Mesodermal cell (in vitro differentiated cells): Measurements from ENCODE around the gene MACROD2.

Source experiments
- H3K27ac ChIP-seq: 2 replicates; pipeline ENCODE4 v1.7.0; 2013; ENCODE audit warnings: mild to moderate bottlenecking, low read depth, low read length, moderate library complexity; ENCODE audit not compliant: severe bottlenecking
- H3K36me3 ChIP-seq: 2 replicates; pipeline ENCODE4 v1.7.1; 2013; ENCODE audit warnings: mild to moderate bottlenecking, low read length, moderate library complexity; ENCODE audit not compliant: control insufficient read depth, insufficient read depth
- H3K4me1 ChIP-seq: one replicate; pipeline ENCODE4 v1.7.1; 2013; ENCODE audit warnings: mild to moderate bottlenecking, low read length; ENCODE audit not compliant: insufficient read depth, control insufficient read depth, poor library complexity, severe bottlenecking
- H3K4me3 ChIP-seq: 2 replicates; pipeline ENCODE4 v1.7.0; 2013; ENCODE audit warnings: low read length, control low read depth, mild to moderate bottlenecking; ENCODE audit not compliant: insufficient read depth, poor library complexity, severe bottlenecking; ENCODE audit errors: extremely low read depth
- H3K9me3 ChIP-seq: 2 replicates; pipeline ENCODE4 v1.7.1; 2013; ENCODE audit warnings: mild to moderate bottlenecking, low read length, moderate library complexity; ENCODE audit not compliant: control insufficient read depth
- WGBS, 2 experiments: methylation state at CpG; one replicate each; pipeline ENCODE4 v1.1.5; 2013; ENCODE audit warnings: missing lambda C conversion rate in 2 of 2; ENCODE audit not compliant: insufficient coverage in 2 of 2; 5-methylcytosine and 5-hydroxymethylcytosine counted together

MACROD2 gene

GRCh38 chr20:15628851-15629353, 1633.6 kb downstream of the MACROD2 start:
- Histone ChIP-seq H3K4me3 (no peak overlapping the region), H3K27ac (no peak overlapping the region), H3K36me3 (no peaks in the 10 kb centered on the region), H3K9me3 (peaks cover 4% of the 10 kb centered on the region), H3K4me1 (no peaks in the 10 kb centered on the region)
- 100% methylated on average over 3 of the region's 4 CpGs for WGBS, 2 experiments

- H3K9me3 ChIP-seq: peaks cover 7% of the 10 kb centered on the region
- H3K27ac ChIP-seq: no peak overlapping the region
- 88 to 93% methylated on average over 2 to 4 of the region's 4 CpGs for WGBS, 2 experiments
- no peak overlapping the region for H3K4me3 ChIP-seq
- H3K4me1 ChIP-seq: no peaks in the 10 kb centered on the region
- H3K36me3 ChIP-seq: no peaks in the 10 kb centered on the region
Observed at GRCh38 chr20:15630360-15630759, 1635.0 kb downstream of the MACROD2 start.

DNA sequence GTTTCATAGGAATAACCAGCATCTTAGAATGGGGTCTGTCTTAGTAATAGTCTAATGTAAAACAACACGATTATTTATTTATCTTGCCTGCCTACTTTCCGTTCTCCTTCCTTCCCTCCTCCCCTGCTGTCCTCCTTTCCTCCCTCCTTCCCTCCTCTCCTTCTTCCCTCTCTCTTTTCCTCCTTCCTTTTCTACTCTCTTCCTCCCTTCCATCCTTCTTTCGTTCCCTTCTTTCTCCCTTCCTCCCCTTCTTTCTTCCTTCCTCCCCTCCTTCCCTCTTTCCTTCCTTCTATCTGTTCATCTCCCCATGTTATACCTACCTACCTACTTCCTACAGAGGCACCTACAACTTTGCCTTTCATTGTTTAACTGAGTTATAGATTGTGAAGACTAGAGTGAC, 1637.4 kb downstream of the MACROD2 start:
- Histone ChIP-seq H3K36me3 (no peaks in the 10 kb centered on the region), H3K9me3 (peaks cover 3% of the 10 kb centered on the region), H3K27ac (no peak overlapping the region), H3K4me1 (no peaks in the 10 kb centered on the region), H3K4me3 (no peak overlapping the region)
- 90 to 100% methylated on average over 1 to 3 of the region's 3 CpGs for WGBS, 2 experiments

- 84% methylated on average over 2 of the region's 2 CpGs; no CpG with 5 or more reads in 1 of the 2 experiments for WGBS, 2 experiments
- Histone ChIP-seq H3K4me1 (peaks cover 8% of the 10 kb centered on the region), H3K36me3 (no peaks in the 10 kb centered on the region), H3K4me3 (no peak overlapping the region), H3K9me3 (peaks cover 3% of the 10 kb centered on the region), H3K27ac (no peak overlapping the region)
Observed at GRCh38 chr20:15634102-15634501, 1638.8 kb downstream of the MACROD2 start.

DNA sequence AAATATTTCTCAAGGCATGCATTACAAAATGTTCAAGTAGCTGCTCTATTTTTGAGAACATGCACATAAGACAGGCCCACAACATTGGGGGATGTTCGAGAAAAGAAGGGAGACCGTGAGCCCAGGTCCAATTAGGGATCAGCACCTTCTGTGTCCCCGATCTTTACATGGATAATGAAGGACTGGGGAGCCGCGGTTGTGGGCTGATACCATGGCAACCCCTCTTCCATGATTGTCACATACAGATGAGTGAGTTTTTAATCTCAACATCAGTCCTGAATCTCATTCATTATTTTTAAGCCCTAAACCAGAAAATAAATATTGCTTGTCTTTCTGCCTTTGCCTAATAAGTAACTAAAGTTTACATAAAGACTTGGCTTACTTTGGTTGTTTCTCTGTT, 1642.2 kb downstream of the MACROD2 start:
- H3K4me3 ChIP-seq: no peak overlapping the region

GRCh38 chr20:15637950-15638754, 1642.8 kb downstream of the MACROD2 start:
- no peak overlapping the region for H3K4me3 ChIP-seq
- H3K4me1 ChIP-seq: peaks cover 8% of the 10 kb centered on the region
- H3K36me3 ChIP-seq: no peaks in the 10 kb centered on the region
- 63 to 83% methylated on average over 2 to 3 of the region's 5 CpGs for WGBS, 2 experiments
- no peak overlapping the region for H3K27ac ChIP-seq
- H3K9me3 ChIP-seq: peaks cover 3% of the 10 kb centered on the region

More for the DNA sequence above, 1642.2 kb downstream of the MACROD2 start:
- H3K36me3 ChIP-seq: no peaks in the 10 kb centered on the region
- 93 to 100% methylated on average over 2 to 5 of the region's 5 CpGs for WGBS, 2 experiments
- H3K27ac ChIP-seq: no peak overlapping the region
- peaks cover 8% of the 10 kb centered on the region for H3K4me1 ChIP-seq
- peaks cover 3% of the 10 kb centered on the region for H3K9me3 ChIP-seq

- Histone ChIP-seq H3K4me3 (no peak overlapping the region), H3K4me1 (peaks cover 8% of the 10 kb centered on the region), H3K27ac (no peak overlapping the region), H3K9me3 (peaks cover 3% of the 10 kb centered on the region), H3K36me3 (no peaks in the 10 kb centered on the region)
- 83 to 90% methylated on average over 5 of the region's 5 CpGs for WGBS, 2 experiments
Observed at GRCh38 chr20:15638816-15639215, 1643.5 kb downstream of the MACROD2 start.

DNA sequence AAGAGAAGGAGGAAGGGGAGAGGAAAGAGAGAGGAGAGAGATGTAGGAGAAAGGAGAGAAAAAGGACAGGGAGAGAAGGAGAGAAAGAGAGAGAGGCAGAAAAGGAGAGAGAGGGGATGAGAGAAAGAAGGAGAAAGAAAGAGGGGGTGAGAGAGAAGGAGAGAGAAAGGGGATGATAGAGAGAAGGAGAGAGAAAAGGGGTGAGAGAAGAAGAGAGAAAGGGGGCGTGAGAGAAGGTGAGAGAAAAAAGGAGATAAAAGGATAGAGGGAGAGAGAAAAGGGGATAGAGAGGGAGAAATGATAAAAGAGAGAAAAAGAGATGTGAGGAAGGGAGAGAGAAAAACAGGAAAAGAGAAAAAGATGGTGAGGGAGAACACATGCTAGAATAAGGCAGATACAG, 1644.5 kb downstream of the MACROD2 start:
- Histone ChIP-seq H3K36me3 (no peaks in the 10 kb centered on the region), H3K4me3 (no peak overlapping the region), H3K27ac (no peak overlapping the region), H3K9me3 (no peaks in the 10 kb centered on the region), H3K4me1 (peaks cover 8% of the 10 kb centered on the region)
- WGBS, 2 experiments: 87 to 88% methylated on average over 1 of the region's 1 CpG

DNA sequence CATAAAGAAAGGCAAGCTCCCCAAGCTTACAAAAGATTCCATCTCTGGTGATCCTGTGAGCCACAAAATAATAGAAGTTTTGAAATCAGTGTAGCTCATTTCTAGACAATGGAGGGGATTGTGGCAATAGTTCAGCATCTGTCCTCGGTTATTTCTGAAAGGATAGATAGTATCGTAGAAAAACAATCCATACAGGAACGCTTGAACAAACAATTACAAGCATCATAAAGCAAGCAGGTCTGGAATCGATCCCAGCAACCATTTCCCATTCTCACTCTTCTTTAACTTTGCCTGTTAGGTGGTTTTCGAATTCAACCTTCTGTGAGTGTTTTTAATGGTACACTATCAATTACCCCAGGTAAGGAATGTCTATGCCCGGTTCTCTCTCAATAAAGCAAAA, 1646.8 kb downstream of the MACROD2 start:
- Histone ChIP-seq H3K4me1 (peaks cover 8% of the 10 kb centered on the region), H3K9me3 (no peaks in the 10 kb centered on the region), H3K4me3 (no peak overlapping the region), H3K27ac (no peak overlapping the region), H3K36me3 (no peaks in the 10 kb centered on the region)
- 87 to 93% methylated on average over 3 of the region's 6 CpGs for WGBS, 2 experiments

DNA sequence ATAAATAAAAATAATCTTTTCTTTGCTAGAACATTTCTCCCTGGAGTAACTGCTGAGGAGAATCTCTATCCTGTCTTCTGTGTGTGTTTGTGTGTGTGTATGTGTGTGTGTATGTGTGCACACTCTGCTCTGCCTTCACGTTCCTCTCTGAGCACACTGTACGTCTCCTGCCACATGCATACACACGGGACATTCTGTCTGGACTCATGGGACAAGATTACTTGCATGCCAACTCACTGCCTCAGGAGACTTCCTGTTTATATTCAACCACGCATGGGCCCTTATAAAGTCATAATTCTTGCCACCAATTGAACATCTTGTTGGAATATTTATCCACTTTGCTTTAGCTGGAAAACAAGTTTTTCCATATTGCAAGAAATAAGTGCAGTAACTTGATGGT, 1647.4 kb downstream of the MACROD2 start:
- Histone ChIP-seq H3K4me1 (peaks cover 8% of the 10 kb centered on the region), H3K36me3 (no peaks in the 10 kb centered on the region), H3K4me3 (no peak overlapping the region), H3K9me3 (no peaks in the 10 kb centered on the region), H3K27ac (no peak overlapping the region)
- 72 to 93% methylated on average over 2 to 4 of the region's 4 CpGs for WGBS, 2 experiments

DNA sequence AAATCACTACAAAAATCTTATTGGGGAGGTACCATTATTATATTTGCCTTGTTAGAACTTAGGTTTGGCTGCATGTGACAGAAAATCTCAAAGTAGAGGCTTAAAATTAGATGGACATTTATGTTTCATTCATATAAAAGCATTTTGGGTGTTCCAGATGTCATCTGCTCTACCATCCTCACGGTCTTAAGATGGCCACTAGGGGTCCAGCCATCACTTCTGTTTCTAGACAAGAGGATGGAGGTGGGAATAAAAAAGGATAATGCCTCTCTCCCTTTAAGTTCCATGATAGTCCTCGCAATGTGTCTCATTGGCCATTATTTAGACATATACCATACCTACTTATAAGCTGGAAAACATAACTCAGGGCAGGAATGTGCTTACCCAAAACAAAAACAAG, 1648.4 kb downstream of the MACROD2 start:
- H3K9me3 ChIP-seq: no peaks in the 10 kb centered on the region

More for the DNA sequence above, 1648.4 kb downstream of the MACROD2 start:
- Histone ChIP-seq H3K27ac (no peak overlapping the region), H3K4me1 (peaks cover 4% of the 10 kb centered on the region), H3K36me3 (no peaks in the 10 kb centered on the region), H3K4me3 (no peak overlapping the region)
- 83% methylated on average over 1 of the region's 2 CpGs; no CpG with 5 or more reads in 1 of the 2 experiments for WGBS, 2 experiments
